HG02885 (cell line): ENCODE data around the gene PSME2.

Experiments
- ATAC-seq: cut with Tn5 transposase; IDR thresholded peaks from one replicate; pipeline ENCODE4 v1.9.1; 2021; ENCODE audit warnings: mild to moderate bottlenecking; ENCODE audit not compliant: unreplicated experiment, poor library complexity

The PSME2 gene

GRCh38 chr14:24146453-24146977 is at the start of gene PSME2:
PSME2 (minus strand) TSS chr14:24146610; CDS start chr14:24146581, 29 bp downstream.
- ATAC-seq = peak; percentile 69

GRCh38 chr14:24195186-24196070 is 49.0 kb upstream of the PSME2 start, which contains the start of gene TM9SF1:
TM9SF1 (minus strand) TSS chr14:24195441; CDS start chr14:24195019, 422 bp downstream.
- ATAC-seq = peak; percentile 87

GRCh38 chr14:24194873-24195185 is 48.4 kb upstream of the PSME2 start:
- ATAC-seq = no peak

GRCh38 chr14:24194186-24194872 is 47.9 kb upstream of the PSME2 start:
- ATAC-seq = no peak

- ATAC-seq = no peak
Measured at GRCh38 chr14:24192933-24193332, 46.5 kb upstream of the PSME2 start.

- ATAC-seq = no peak
Measured at GRCh38 chr14:24190416-24190815, 44.0 kb upstream of the PSME2 start.

- no peak for ATAC-seq
Measured at GRCh38 chr14:24189460-24189859, 43.0 kb upstream of the PSME2 start.

GRCh38 chr14:24189059-24189375 is 42.6 kb upstream of the PSME2 start:
- ATAC-seq = no peak

GRCh38 chr14:24188251-24189058 is 42.0 kb upstream of the PSME2 start, which contains the start of gene IPO4:
IPO4 (minus strand) TSS chr14:24188816; CDS start chr14:24188787, 29 bp downstream.
- peak; percentile 93 for ATAC-seq

- no peak for ATAC-seq
Measured at GRCh38 chr14:24187539-24187915, 41.1 kb upstream of the PSME2 start.

GRCh38 chr14:24186831-24187538 is 40.6 kb upstream of the PSME2 start:
- no peak for ATAC-seq

- ATAC-seq = no peak
Measured at GRCh38 chr14:24185741-24186140, 39.3 kb upstream of the PSME2 start.

- no peak for ATAC-seq
Measured at GRCh38 chr14:24185026-24185425, 38.6 kb upstream of the PSME2 start.

GRCh38 chr14:24184104-24184970 is 37.9 kb upstream of the PSME2 start:
- ATAC-seq = no peak

- ATAC-seq = no peak
Measured at GRCh38 chr14:24183014-24183481, 36.6 kb upstream of the PSME2 start.

GRCh38 chr14:24182110-24182882 is 35.9 kb upstream of the PSME2 start:
- ATAC-seq = no peak

- ATAC-seq = no peak
Measured at GRCh38 chr14:24181371-24182077, 35.1 kb upstream of the PSME2 start.
